SKM-1 treated with dmso at 0.1 percent for 144 hours (cell line): ENCODE data around the gene RBPJ.

Experiments
- DNase-seq: peaks from one replicate; lab custom pipeline; 2025; ENCODE audit not compliant: unreplicated experiment; lab: John Stamatoyannopoulos, UW

RBPJ gene

DNA sequence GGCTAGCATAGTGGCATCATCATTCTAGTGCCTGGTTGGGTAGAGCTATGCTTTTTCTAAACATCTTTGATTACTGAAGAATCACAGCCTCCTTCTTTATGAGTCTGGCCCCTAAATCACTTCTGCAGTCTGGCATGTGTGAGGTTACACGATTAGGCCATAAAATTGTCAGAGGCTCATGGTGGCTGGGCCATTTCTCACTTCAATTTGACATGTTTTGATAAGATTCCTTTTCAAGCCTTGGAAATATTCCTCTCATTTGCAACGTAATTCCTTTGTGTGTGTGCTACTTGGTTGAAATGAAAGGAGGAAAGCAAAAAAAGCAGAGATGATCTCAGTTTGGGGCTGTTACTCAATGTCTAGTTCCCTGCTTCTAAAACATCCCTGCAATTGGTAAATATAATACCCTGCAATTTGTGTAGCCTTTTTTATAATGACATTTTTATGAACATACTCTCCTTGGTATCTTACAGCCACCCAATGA, 163.3 kb downstream of the RBPJ start:
- DNase-seq: no peak

DNA sequence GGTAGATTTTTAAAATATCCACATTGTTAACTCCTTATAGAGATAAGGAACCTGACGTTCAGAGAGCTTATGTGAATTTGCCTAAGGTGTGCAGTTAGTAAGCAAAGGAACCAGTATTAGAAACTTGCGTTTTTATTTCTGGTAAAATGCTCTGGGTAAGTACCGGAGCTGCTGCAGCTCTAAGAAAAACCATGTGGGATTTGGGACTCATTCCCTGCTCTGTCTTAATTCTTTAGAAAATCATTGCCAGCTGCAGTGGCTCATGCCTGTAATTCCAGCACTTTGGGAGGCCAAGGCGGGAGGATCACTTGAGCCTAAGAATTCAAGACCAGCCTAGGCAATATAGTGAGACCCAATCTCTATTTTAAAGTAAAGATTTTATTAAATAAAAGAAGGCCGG, 163.7 kb downstream of the RBPJ start:
- no peak for DNase-seq
